ENCODE measurements around the gene TMEM18.

GRCh38 chr2:663221-663620 lies 14.0 kb downstream of the TMEM18 start:
- no peak for TF ChIP-seq CTCF (IDR thresholded peaks at IDR 0.05)
- no peak for TF ChIP-seq POLR2A (IDR thresholded peaks at IDR 0.05)
- TF ChIP-seq POLR2AphosphoS5 (IDR thresholded peaks at IDR 0.05): no peak
